IMR-90 (cell line): Measurements from ENCODE around the gene PCGF5. TPM values are rescaled to one million over a fixed set of nuclear protein-coding genes. Genes with fewer than 3 reads are reported as not detected.

Experiments used
- ATAC-seq: fragments of 200-7000 bp; cut with Tn5 transposase; 2 replicates; pipeline ENCODE4 v1.9.1; 2020; ENCODE audit warnings: low read depth, mild to moderate bottlenecking, moderate library complexity
- BruUV-seq: library from RNA; stranded (reverse); fragments of 400-500 nt; replicated peaks from 2 replicates; lab custom pipeline; 2021; lab: Mats Ljungman, UMichigan
- CTCF ChIA-PET: fragments of 300-600 bp; formaldehyde crosslinking; extraction: SDS; loops from one replicate; lab custom pipeline; 2021; ENCODE audit warnings: antibody characterized with exemption; lab: Yijun Ruan, JAX
- POLR2A ChIA-PET: fragments of 300-600 bp; sonication (Branson Sonifier 250); formaldehyde crosslinking; loops from one replicate; lab custom pipeline; 2022; ENCODE audit warnings: antibody characterized with exemption; ENCODE audit not compliant: unreplicated experiment; lab: Charles Lee
- DNase-seq: peaks from one replicate; pipeline ENCODE4 v3.0.0; 2013
- H2AFZ ChIP-seq: replicated peaks from 2 replicates; pipeline ENCODE3; 2013; ENCODE audit warnings: low read length, mild to moderate bottlenecking; ENCODE audit not compliant: poor library complexity
- H2AK5ac ChIP-seq: 2 replicates; pipeline ENCODE4 v1.6.1; 2013; ENCODE audit warnings: low read depth, low read length, inconsistent platforms
- H2AK9ac ChIP-seq: replicated peaks from 2 replicates; pipeline ENCODE3; 2013; ENCODE audit warnings: mild to moderate bottlenecking, low read depth, low read length, moderate library complexity; ENCODE audit not compliant: poor library complexity
- H2BK120ac ChIP-seq: 2 replicates; pipeline ENCODE4 v1.6.1; 2013; ENCODE audit warnings: low read depth, low read length, inconsistent platforms
- H2BK15ac ChIP-seq: 3 replicates; pipeline ENCODE4 v1.6.1; 2013; ENCODE audit warnings: low read depth, low read length, inconsistent platforms
- H2BK20ac ChIP-seq: 2 replicates; pipeline ENCODE4 v1.6.1; 2013; ENCODE audit warnings: low read depth, mild to moderate bottlenecking, inconsistent platforms, low read length, moderate library complexity
- H2BK5ac ChIP-seq: 2 replicates; pipeline ENCODE4 v1.6.1; 2013; ENCODE audit warnings: mild to moderate bottlenecking, low read depth, low read length, inconsistent platforms; ENCODE audit not compliant: poor library complexity, severe bottlenecking
- H3K14ac ChIP-seq: replicated peaks from 2 replicates; pipeline ENCODE4 v1.6.1; 2013; ENCODE audit warnings: low read depth, low read length, inconsistent platforms
- H3K18ac ChIP-seq: 2 replicates; pipeline ENCODE4 v1.6.1; 2013; ENCODE audit warnings: low read depth, low read length, control low read depth
- H3K23ac ChIP-seq: 2 replicates; pipeline ENCODE4 v1.6.1; 2013; ENCODE audit warnings: low read depth, low read length, inconsistent platforms
- H3K27ac ChIP-seq: 2 replicates; pipeline ENCODE4 v1.5.1; 2013; ENCODE audit warnings: mild to moderate bottlenecking, control low read depth, low read length; ENCODE audit not compliant: insufficient read depth
- H3K27me3 ChIP-seq: 2 replicates; pipeline ENCODE4 v1.6.1; 2013; ENCODE audit warnings: low read length; ENCODE audit not compliant: control insufficient read depth, insufficient read depth
- H3K36me3 ChIP-seq: 2 replicates; pipeline ENCODE4 v1.6.1; 2013; ENCODE audit warnings: low read length, mixed read lengths; ENCODE audit not compliant: control insufficient read depth, insufficient read depth
- H3K4ac ChIP-seq: 2 replicates; pipeline ENCODE4 v1.6.1; 2013; ENCODE audit warnings: low read depth, low read length, inconsistent platforms
- H3K4me1 ChIP-seq: 2 replicates; pipeline ENCODE4 v1.6.1; 2013; ENCODE audit warnings: low read length, mixed read lengths; ENCODE audit not compliant: control insufficient read depth, insufficient read depth
- H3K4me2 ChIP-seq: 2 replicates; pipeline ENCODE4 v1.6.1; 2013; ENCODE audit warnings: low read depth, mild to moderate bottlenecking, control low read depth, low read length, moderate library complexity
- H3K4me3 ChIP-seq: 2 replicates; pipeline ENCODE4 v1.5.1; 2013; ENCODE audit warnings: low read depth, mild to moderate bottlenecking, control low read depth, low read length, moderate library complexity; ENCODE audit not compliant: insufficient read depth
- H3K56ac ChIP-seq: 2 replicates; pipeline ENCODE4 v1.6.1; 2013; ENCODE audit warnings: low read length, inconsistent platforms; ENCODE audit not compliant: insufficient read depth; ENCODE audit errors: extremely low read depth
- H3K79me1 ChIP-seq, 2 experiments: 2 replicates each; pipeline ENCODE4 v1.6.1; 2013; ENCODE audit warnings: low read length in 2 of 2, inconsistent platforms in 1 of 2, low read depth in 1 of 2
- H3K9ac ChIP-seq: 2 replicates; pipeline ENCODE4 v1.6.1; 2013; ENCODE audit warnings: low read depth, low read length, control low read depth
- H3K9me1 ChIP-seq: 2 replicates; pipeline ENCODE4 v1.6.1; 2013; ENCODE audit warnings: low read length, inconsistent platforms; ENCODE audit not compliant: insufficient read depth
- H3K9me3 ChIP-seq: 2 replicates; pipeline ENCODE4 v1.6.1; 2013; ENCODE audit warnings: low read length; ENCODE audit not compliant: control insufficient read depth, insufficient read depth
- H4K20me1 ChIP-seq: 2 replicates; pipeline ENCODE4 v1.6.1; 2013; ENCODE audit warnings: low read length, inconsistent platforms; ENCODE audit not compliant: insufficient read depth
- H4K5ac ChIP-seq: 2 replicates; pipeline ENCODE4 v1.6.1; 2013; ENCODE audit warnings: mild to moderate bottlenecking, low read depth, low read length, control low read depth
- H4K8ac ChIP-seq, 2 experiments: 2 replicates each; pipeline ENCODE4 v1.6.1; 2013; ENCODE audit warnings: low read depth in 2 of 2, low read length in 2 of 2, control low read depth in 1 of 2, inconsistent platforms in 1 of 2
- H4K91ac ChIP-seq: 2 replicates; pipeline ENCODE4 v1.6.1; 2013; ENCODE audit warnings: low read depth, low read length, inconsistent platforms; ENCODE audit not compliant: insufficient read depth
- BHLHE40 ChIP-seq: fragments of 150-350 bp; IDR thresholded peaks from 2 replicates; pipeline ENCODE4 v1.6.1; 2016; ENCODE audit warnings: mild to moderate bottlenecking, low read depth, low read length
- CEBPB ChIP-seq: IDR thresholded peaks from 2 replicates; pipeline ENCODE4 v1.6.1; 2012; ENCODE audit warnings: low read depth, low read length, improper control_type of control experiment
- CHD1 ChIP-seq: IDR thresholded peaks from 2 replicates; pipeline ENCODE4 v1.6.1; 2012; ENCODE audit warnings: low read depth, low read length, improper control_type of control experiment
- ELK1 ChIP-seq: fragments of 150-350 bp; IDR thresholded peaks from 2 replicates; pipeline ENCODE4 v1.6.1; 2016; ENCODE audit warnings: low read depth, mild to moderate bottlenecking, low read length, moderate library complexity, borderline replicate concordance
- MAFK ChIP-seq: IDR thresholded peaks from 2 replicates; pipeline ENCODE4 v1.6.1; 2012; ENCODE audit warnings: low read depth, low read length, improper control_type of control experiment
- MXI1 ChIP-seq: IDR thresholded peaks from 2 replicates; pipeline ENCODE4 v1.6.1; 2012; ENCODE audit warnings: low read depth, mild to moderate bottlenecking, low read length, moderate library complexity, borderline replicate concordance
- POLR2A ChIP-seq: IDR thresholded peaks from 2 replicates; pipeline ENCODE4 v1.6.1; 2012; ENCODE audit warnings: mild to moderate bottlenecking, low read depth, low read length
- RAD21 ChIP-seq: IDR thresholded peaks from 2 replicates; pipeline ENCODE4 v1.6.1; 2012; ENCODE audit warnings: low read length, improper control_type of control experiment
- RCOR1 ChIP-seq: IDR thresholded peaks from 2 replicates; pipeline ENCODE4 v1.6.1; 2012; ENCODE audit warnings: mild to moderate bottlenecking, low read length, improper control_type of control experiment; ENCODE audit not compliant: insufficient replicate concordance
- RFX5 ChIP-seq: IDR thresholded peaks from 2 replicates; pipeline ENCODE4 v1.8.0; 2012; ENCODE audit warnings: low read depth, mild to moderate bottlenecking, low read length, moderate library complexity
- SMC3 ChIP-seq: fragments of 150-350 bp; IDR thresholded peaks from 2 replicates; pipeline ENCODE4 v1.6.1; 2016; ENCODE audit warnings: low read depth, mild to moderate bottlenecking, antibody characterized with exemption, low read length, moderate library complexity
- WGBS, 2 experiments: methylation state at CpG; one replicate each; pipeline versions ENCODE4 v1.1.5 to v1.1.7; 2013; ENCODE audit warnings: missing lambda C conversion rate in 2 of 2; ENCODE audit not compliant: insufficient read length in 1 of 2; ENCODE audit errors: extremely low coverage in 2 of 2; 5-methylcytosine and 5-hydroxymethylcytosine counted together
- dilution Hi-C: fragments of 300-500 bp; cut with HindIII; formaldehyde crosslinking; loops from one replicate; pipeline ENCODE4 v1.14.3; 2018; ENCODE audit warnings: low sequenced_read_pairs; ENCODE audit not compliant: unreplicated experiment
- in situ Hi-C: fragments of 300-500 bp; cut with MboI; formaldehyde crosslinking; loops from 3 replicates; pipeline ENCODE4 v1.14.3; 2019; ENCODE audit warnings: low sequenced_read_pairs, inconsistent platforms, mixed read lengths
- intact Hi-C: fragments of 100-400 bp; cut with micrococcal nuclease; formaldehyde crosslinking; loops from 2 replicates; pipeline ENCODE4 v1.10.0; 2022
- polyA plus RNA-seq, 3 experiments: library from polyadenylated mRNA; depleted of rRNA; stranded (reverse); fragments of >200 nt; gene quantifications; 2 replicates each; pipeline ENCODE4 v1.2.3, GENCODE V29; 2012; ENCODE audit warnings: low replicate concordance in 1 of 3
- total RNA-seq: library from RNA; depleted of rRNA; stranded (reverse); fragments of >200 nt; gene quantifications from 2 replicates; pipeline ENCODE4 v1.2.3, GENCODE V29; 2012
- TF ChIP-seq, protein P1 (sequence below): conservative IDR thresholded peaks from 2 replicates; pipeline ENCODE4 v1.5.1; 2012; ENCODE audit warnings: mild to moderate bottlenecking, low read depth, low read length, improper control_type of control experiment
- TF ChIP-seq, protein P2 (sequence below): fragments of 150-350 bp; IDR thresholded peaks from 2 replicates; pipeline ENCODE4 v1.6.1; 2017; ENCODE audit warnings: mild to moderate bottlenecking, antibody characterized with exemption, low read length, low read depth

PCGF5 gene
- total and polyA plus RNA-seq, 2 of the 4 experiments (the other 2 are of a cell fraction) = 9.0 to 18.1 TPM

GRCh38 chr10:91319336-91319735, 98.9 kb downstream of the PCGF5 start:
- Histone ChIP-seq H2AK5ac (no peak overlapping the region), H3K4me2 (no peak overlapping the region), H3K56ac (no peak overlapping the region; the same call in 1 of the 2 replicates), H3K23ac (no peak overlapping the region), H2BK5ac (no peak overlapping the region), H3K9me3 (no peaks in the 10 kb centered on the region), H4K5ac (no peak overlapping the region), H3K18ac (no peak overlapping the region), H4K20me1 (no peaks in the 10 kb centered on the region), H3K4ac (no peak overlapping the region), H2BK15ac (no peak overlapping the region), H3K9ac (no peak overlapping the region), H2AK9ac (no peak overlapping the region), H4K91ac (no peak overlapping the region), H4K8ac (no peak overlapping the region), H3K4me1 (peaks cover 4% of the 10 kb centered on the region), H3K27ac (no peak overlapping the region), H3K4me3 (no peak overlapping the region), H2BK120ac (no peak overlapping the region), H3K9me1 (0 out of 2 replicates have a peak, but pooled peaks cover 1% of the 10 kb centered on the region), H3K14ac (no peak overlapping the region), H3K27me3 (no peaks in the 10 kb centered on the region), H2BK20ac (no peak overlapping the region), H3K79me1 (no peaks in the 10 kb centered on the region), H2AFZ (peak overlapping the region; percentile 70), H3K36me3 (no peaks in the 10 kb centered on the region)
- no peak for TF ChIP-seq RAD21
- TF ChIP-seq, protein P1, sequence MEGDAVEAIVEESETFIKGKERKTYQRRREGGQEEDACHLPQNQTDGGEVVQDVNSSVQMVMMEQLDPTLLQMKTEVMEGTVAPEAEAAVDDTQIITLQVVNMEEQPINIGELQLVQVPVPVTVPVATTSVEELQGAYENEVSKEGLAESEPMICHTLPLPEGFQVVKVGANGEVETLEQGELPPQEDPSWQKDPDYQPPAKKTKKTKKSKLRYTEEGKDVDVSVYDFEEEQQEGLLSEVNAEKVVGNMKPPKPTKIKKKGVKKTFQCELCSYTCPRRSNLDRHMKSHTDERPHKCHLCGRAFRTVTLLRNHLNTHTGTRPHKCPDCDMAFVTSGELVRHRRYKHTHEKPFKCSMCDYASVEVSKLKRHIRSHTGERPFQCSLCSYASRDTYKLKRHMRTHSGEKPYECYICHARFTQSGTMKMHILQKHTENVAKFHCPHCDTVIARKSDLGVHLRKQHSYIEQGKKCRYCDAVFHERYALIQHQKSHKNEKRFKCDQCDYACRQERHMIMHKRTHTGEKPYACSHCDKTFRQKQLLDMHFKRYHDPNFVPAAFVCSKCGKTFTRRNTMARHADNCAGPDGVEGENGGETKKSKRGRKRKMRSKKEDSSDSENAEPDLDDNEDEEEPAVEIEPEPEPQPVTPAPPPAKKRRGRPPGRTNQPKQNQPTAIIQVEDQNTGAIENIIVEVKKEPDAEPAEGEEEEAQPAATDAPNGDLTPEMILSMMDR = no peak
- TF ChIP-seq CEBPB = no peak
- no peak for TF ChIP-seq ELK1
- TF ChIP-seq RFX5 = no peak
- TF ChIP-seq RCOR1 = no peak
- no peak for TF ChIP-seq MXI1
- no peak for TF ChIP-seq SMC3
- no peak for TF ChIP-seq POLR2A
- TF ChIP-seq, protein P2, sequence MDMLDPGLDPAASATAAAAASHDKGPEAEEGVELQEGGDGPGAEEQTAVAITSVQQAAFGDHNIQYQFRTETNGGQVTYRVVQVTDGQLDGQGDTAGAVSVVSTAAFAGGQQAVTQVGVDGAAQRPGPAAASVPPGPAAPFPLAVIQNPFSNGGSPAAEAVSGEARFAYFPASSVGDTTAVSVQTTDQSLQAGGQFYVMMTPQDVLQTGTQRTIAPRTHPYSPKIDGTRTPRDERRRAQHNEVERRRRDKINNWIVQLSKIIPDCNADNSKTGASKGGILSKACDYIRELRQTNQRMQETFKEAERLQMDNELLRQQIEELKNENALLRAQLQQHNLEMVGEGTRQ = no peak
- TF ChIP-seq MAFK = no peak
- no peak for TF ChIP-seq BHLHE40
- TF ChIP-seq CHD1 = no peak
- WGBS, 2 experiments = no CpG with 5 or more reads among the region's 4 CpGs
- dilution Hi-C loops = no loop called here
- ATAC-seq (no peak), DNase-seq (no peak)
- intact Hi-C loops = no loop called here
- POLR2A ChIA-PET = no interaction called here
- BruUV-seq = no TSS peak
- CTCF ChIA-PET = no interaction called here
- in situ Hi-C loops = no loop called here
